Vagina (tissue), 2 donors: ENCODE results near the gene UBE2I. TPM values are rescaled to one million over a fixed set of nuclear protein-coding genes. Genes with fewer than 3 reads are reported as not detected.

Experiments used
- DNase-seq, 2 donors: peaks; one replicate each; pipeline ENCODE4 v3.0.0-alpha.2; 2017; ENCODE audit errors: extremely low spot score in 2 of 2
- H3K27ac ChIP-seq: fragments of 200-600 bp; sonication (generic); one replicate; pipeline ENCODE4 v1.5.1; 2019
- H3K27me3 ChIP-seq: fragments of 200-600 bp; sonication (generic); one replicate; pipeline ENCODE4 v1.5.1; 2019
- H3K36me3 ChIP-seq, 2 donors: fragments of 200-600 bp; sonication (generic); one replicate each; pipeline ENCODE4 v1.5.1; 2017 to 2019
- H3K4me1 ChIP-seq: fragments of 200-600 bp; sonication (generic); one replicate; pipeline ENCODE4 v1.5.1; 2019
- H3K4me3 ChIP-seq, 2 donors: fragments of 200-600 bp; sonication (generic); 1 replicate in 1 of 2; 2 replicates in 1 of 2; pipeline ENCODE4 v1.5.1; 2016 to 2019
- H3K9me3 ChIP-seq: fragments of 200-600 bp; sonication (generic); one replicate; pipeline ENCODE4 v1.5.1; 2019
- POLR2A ChIP-seq, 2 donors: fragments of 450-650 bp; IDR thresholded peaks; one replicate each; pipeline ENCODE4 v1.6.1; 2017; ENCODE audit warnings: antibody characterized with exemption in 2 of 2, mild to moderate bottlenecking in 2 of 2, moderate library complexity in 2 of 2
- POLR2AphosphoS5 ChIP-seq, 2 donors: sonication (generic); formaldehyde crosslinking; IDR thresholded peaks; one replicate each; pipeline ENCODE4 v1.9.0; 2017; ENCODE audit warnings: antibody characterized with exemption in 2 of 2, mild to moderate bottlenecking in 2 of 2, low read depth in 1 of 2; ENCODE audit not compliant: insufficient read depth in 1 of 2
- intact Hi-C: fragments of 100-400 bp; cut with DNase I; formaldehyde crosslinking; loops from one replicate; pipeline ENCODE4 v1.15.1; 2023
- total RNA-seq: library from RNA; depleted of rRNA; stranded (reverse); fragments of >200 nt; gene quantifications from one replicate; pipeline ENCODE4 v1.2.3, GENCODE V29; 2016
- TF ChIP-seq, protein P1 (sequence below), 3 experiments: fragments of 450-650 bp in 2 of 3; fragments of 200-600 bp in 1 of 3; sonication (generic) in 1 of 3; IDR thresholded peaks; one replicate each; pipeline ENCODE4 v1.5.1; 2017 to 2019; ENCODE audit warnings: antibody characterized with exemption in 3 of 3, mild to moderate bottlenecking in 2 of 3, moderate library complexity in 2 of 3

UBE2I gene
- total RNA-seq, 1 donor from 2014 or later, result 51.3 TPM

DNA sequence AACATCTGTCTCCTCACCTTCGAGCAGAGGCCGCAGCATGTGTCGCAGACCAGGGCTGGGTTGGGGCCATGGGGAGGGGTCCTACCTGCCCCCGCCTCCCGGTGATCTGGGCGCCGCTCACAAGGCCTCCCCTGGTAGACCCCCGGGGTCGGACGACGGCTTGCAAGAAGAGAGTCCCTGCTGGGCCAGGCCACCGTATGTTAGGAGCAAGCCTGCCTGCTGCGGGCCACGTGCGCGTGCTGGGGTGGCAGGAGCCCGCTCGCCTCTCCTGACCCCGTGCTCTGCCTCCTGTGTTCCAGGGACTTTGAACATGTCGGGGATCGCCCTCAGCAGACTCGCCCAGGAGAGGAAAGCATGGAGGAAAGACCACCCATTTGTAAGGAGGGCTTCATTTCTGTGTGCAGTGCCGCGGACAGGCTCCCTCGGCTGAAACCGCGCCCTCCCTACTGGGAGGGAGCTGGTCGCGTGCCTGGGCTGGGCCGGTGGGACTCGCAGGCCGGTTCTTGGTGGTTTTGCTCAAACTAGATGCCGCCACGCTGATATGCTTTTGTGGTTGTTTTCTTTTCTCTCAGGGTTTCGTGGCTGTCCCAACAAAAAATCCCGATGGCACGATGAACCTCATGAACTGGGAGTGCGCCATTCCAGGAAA lies 4.4 kb downstream of the UBE2I start:
- H3K36me3 ChIP-seq, result peaks cover 0 to 60% of the 10 kb centered on the region in 2 donors
- H3K9me3 ChIP-seq, result no peaks in the 10 kb centered on the region
- no peak overlapping the region for H3K4me3 ChIP-seq
- TF ChIP-seq POLR2A (IDR thresholded peaks at IDR 0.05), result no peak
- TF ChIP-seq, protein P1, sequence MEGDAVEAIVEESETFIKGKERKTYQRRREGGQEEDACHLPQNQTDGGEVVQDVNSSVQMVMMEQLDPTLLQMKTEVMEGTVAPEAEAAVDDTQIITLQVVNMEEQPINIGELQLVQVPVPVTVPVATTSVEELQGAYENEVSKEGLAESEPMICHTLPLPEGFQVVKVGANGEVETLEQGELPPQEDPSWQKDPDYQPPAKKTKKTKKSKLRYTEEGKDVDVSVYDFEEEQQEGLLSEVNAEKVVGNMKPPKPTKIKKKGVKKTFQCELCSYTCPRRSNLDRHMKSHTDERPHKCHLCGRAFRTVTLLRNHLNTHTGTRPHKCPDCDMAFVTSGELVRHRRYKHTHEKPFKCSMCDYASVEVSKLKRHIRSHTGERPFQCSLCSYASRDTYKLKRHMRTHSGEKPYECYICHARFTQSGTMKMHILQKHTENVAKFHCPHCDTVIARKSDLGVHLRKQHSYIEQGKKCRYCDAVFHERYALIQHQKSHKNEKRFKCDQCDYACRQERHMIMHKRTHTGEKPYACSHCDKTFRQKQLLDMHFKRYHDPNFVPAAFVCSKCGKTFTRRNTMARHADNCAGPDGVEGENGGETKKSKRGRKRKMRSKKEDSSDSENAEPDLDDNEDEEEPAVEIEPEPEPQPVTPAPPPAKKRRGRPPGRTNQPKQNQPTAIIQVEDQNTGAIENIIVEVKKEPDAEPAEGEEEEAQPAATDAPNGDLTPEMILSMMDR (IDR thresholded peaks at IDR 0.05), result no peak
- no peak for TF ChIP-seq POLR2AphosphoS5 (IDR thresholded peaks at IDR 0.05; ENCODE audit: insufficient read depth in 1 of 2, low read depth in 1 of 2)
- DNase-seq, result no peak
- no peak overlapping the region for H3K27ac ChIP-seq
- peaks cover 53% of the 10 kb centered on the region for H3K4me1 ChIP-seq
- intact Hi-C loops, result no loop called here
- H3K27me3 ChIP-seq, result no peaks in the 10 kb centered on the region

DNA sequence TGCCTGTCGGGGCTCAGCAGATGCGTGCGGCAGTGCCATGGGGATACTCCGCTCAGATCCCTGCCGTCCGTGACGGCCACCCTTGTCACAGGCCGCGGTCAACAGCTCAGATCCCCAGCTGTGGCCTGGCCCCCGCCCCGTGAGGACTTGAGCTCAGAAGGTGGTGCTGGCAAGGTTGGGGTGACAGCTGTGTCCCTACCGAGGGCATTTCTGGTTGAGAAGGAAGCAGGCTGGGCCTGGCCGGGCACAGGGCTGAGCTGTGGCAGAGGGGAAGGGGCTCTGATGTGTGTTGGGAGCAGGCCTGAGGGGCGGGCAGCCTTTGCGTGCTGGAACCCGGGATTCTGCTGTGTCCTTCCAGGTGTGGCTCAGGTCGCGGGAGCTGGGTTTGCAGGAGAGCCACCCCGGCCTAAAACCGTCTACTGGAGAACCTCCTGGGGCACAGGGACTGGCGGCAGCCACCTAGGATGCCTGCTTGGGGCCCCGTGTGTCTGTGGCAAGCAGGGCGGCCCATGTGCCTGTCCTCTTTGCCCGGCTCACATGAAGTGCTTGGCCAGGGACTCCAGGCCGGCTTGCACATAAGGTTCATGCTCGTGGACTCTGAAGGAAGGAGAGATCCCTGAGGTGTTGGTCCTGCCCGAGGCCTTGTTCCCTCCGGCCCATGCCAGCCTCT lies 5.1 kb downstream of the UBE2I start:
- no peaks in the 10 kb centered on the region for H3K27me3 ChIP-seq
- TF ChIP-seq POLR2AphosphoS5 (IDR thresholded peaks at IDR 0.05; ENCODE audit: insufficient read depth in 1 of 2, low read depth in 1 of 2) (no peak), POLR2A (IDR thresholded peaks at IDR 0.05) (no peak)
- TF ChIP-seq, protein P1 (IDR thresholded peaks at IDR 0.05), result no peak
- no peak overlapping the region for H3K27ac ChIP-seq
- H3K9me3 ChIP-seq, result no peaks in the 10 kb centered on the region
- peaks cover 0 to 67% of the 10 kb centered on the region in 2 donors for H3K36me3 ChIP-seq
- intact Hi-C loops, result no loop called here
- no peak for DNase-seq
- H3K4me1 ChIP-seq, result peaks cover 53% of the 10 kb centered on the region
- no peak overlapping the region for H3K4me3 ChIP-seq

DNA sequence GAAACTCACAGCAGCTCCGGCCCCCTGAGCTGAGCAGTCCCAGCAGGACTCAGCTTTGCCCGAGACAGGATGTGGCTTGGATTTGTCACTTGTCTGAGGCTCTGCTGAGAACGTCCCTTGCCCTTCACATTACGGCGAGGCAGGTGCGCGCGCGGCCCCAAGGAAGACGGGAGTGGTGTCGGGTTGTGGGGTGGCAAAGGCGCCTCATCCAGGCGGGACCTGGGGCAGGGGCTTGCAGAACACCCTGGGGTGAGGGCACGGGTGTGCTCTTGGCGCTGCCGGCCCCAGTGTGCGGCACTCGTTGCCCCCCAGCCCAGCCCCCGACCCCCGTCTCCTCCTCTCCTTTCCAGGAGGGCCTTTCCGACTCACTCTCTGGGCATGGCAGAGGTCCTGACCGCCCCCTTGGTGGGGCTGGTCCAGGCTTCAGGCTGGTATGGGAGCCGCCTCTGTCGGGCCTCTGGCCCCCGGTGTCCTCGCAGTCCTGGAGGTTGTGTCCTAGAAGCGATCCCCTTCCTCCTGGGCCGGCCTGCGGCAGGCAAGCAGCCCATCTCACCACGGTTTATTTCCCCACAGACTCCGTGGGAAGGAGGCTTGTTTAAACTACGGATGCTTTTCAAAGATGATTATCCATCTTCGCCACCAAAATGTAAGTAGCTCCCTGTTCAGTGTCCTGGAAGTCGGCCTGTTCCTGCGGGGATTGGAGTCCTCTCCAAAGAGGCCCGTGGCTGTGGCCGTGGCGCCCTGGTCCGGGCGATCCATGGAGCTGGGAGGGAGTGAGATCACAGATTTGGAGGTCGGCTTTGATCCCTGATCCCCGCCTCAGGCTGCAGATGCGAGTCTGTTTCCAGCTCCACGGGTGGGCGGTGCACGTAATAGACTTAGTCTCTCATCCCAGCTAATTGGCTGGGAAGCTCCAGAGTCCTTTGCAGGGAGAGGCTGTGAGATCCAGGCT lies 5.9 kb downstream of the UBE2I start:
- Histone ChIP-seq H3K27ac (no peak overlapping the region), H3K36me3 (peaks cover 0 to 75% of the 10 kb centered on the region in 2 donors), H3K4me1 (peaks cover 50% of the 10 kb centered on the region), H3K4me3 (no peak overlapping the region), H3K9me3 (no peaks in the 10 kb centered on the region), H3K27me3 (no peaks in the 10 kb centered on the region)
- no peak for TF ChIP-seq POLR2A (IDR thresholded peaks at IDR 0.05)
- TF ChIP-seq POLR2AphosphoS5 (IDR thresholded peaks at IDR 0.05; ENCODE audit: insufficient read depth in 1 of 2, low read depth in 1 of 2), result no peak
- TF ChIP-seq, protein P1 (IDR thresholded peaks at IDR 0.05), result no peak
- intact Hi-C loops, result no loop called here
- no peak for DNase-seq

DNA sequence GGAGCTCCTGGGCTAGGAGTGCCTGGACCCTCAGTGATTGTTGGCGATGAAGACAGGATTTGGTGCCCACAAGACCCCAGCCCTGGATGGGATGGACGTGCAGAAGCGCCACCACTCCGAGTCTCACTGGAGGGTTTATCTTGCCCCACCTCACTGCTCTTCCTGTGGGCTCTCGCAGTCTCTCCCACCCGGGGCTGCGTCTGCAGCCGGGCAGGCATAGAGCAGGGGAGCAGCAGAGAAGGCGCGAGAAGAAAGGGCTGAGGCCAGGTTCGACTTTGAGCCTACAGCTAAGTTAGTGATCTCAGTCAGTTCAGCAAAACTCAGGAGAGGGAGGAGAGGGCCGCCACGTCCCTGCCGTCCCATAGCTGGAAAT lies 6.6 kb downstream of the UBE2I start:
- TF ChIP-seq POLR2AphosphoS5 (IDR thresholded peaks at IDR 0.05; ENCODE audit: insufficient read depth in 1 of 2, low read depth in 1 of 2), result no peak
- no peak for TF ChIP-seq POLR2A (IDR thresholded peaks at IDR 0.05)
- TF ChIP-seq, protein P1 (IDR thresholded peaks at IDR 0.05), result no peak
- peaks cover 0 to 82% of the 10 kb centered on the region in 2 donors for H3K36me3 ChIP-seq
- DNase-seq, result no peak
- H3K27ac ChIP-seq, result no peak overlapping the region
- no peak overlapping the region for H3K4me3 ChIP-seq
- H3K9me3 ChIP-seq, result no peaks in the 10 kb centered on the region
- peaks cover 43% of the 10 kb centered on the region for H3K4me1 ChIP-seq
- intact Hi-C loops, result no loop called here
- no peaks in the 10 kb centered on the region for H3K27me3 ChIP-seq
